Measurements from ENCODE around the gene TMEM51.

Gene TMEM51

GRCh38 chr1:15153184-15153841, at the start of gene TMEM51:
Gene TMEM51 (plus strand): TSS chr1:15153747. CDS start chr1:15215088, 61,341 bp downstream.
- peak; percentile 91 for DNase-seq

GRCh38 chr1:15103906-15104305, 49.6 kb upstream of the TMEM51 start:
- no peak for DNase-seq

- no peak for DNase-seq
These were observed 48.8 kb upstream of the TMEM51 start for GRCh38 chr1:15104768-15105167.

- peak; percentile 21 for DNase-seq
These were observed 46.9 kb upstream of the TMEM51 start for GRCh38 chr1:15106608-15107007.

GRCh38 chr1:15107058-15107687, 46.4 kb upstream of the TMEM51 start:
- DNase-seq: no peak

GRCh38 chr1:15107911-15108310, 45.6 kb upstream of the TMEM51 start:
- no peak for DNase-seq

- DNase-seq: no peak
These were observed 43.2 kb upstream of the TMEM51 start for GRCh38 chr1:15110128-15110866.

GRCh38 chr1:15110867-15111230, 42.7 kb upstream of the TMEM51 start:
- DNase-seq: no peak

GRCh38 chr1:15113146-15113545, 40.4 kb upstream of the TMEM51 start:
- no peak for DNase-seq

- no peak for DNase-seq
These were observed 38.7 kb upstream of the TMEM51 start for GRCh38 chr1:15114884-15115283.

GRCh38 chr1:15115542-15116330, 37.8 kb upstream of the TMEM51 start:
- no peak for DNase-seq

GRCh38 chr1:15116966-15117365, 36.6 kb upstream of the TMEM51 start:
- DNase-seq: no peak

GRCh38 chr1:15117671-15118325, 35.7 kb upstream of the TMEM51 start:
- DNase-seq: no peak

GRCh38 chr1:15118579-15118978, 35.0 kb upstream of the TMEM51 start:
- no peak for DNase-seq

GRCh38 chr1:15120251-15120945, 33.1 kb upstream of the TMEM51 start:
- DNase-seq: no peak

- no peak for DNase-seq
These were observed 31.2 kb upstream of the TMEM51 start for GRCh38 chr1:15122331-15122730.

- DNase-seq: no peak
These were observed 30.3 kb upstream of the TMEM51 start for GRCh38 chr1:15123270-15123669.

- DNase-seq: no peak
These were observed 29.6 kb upstream of the TMEM51 start for GRCh38 chr1:15123925-15124324.

- DNase-seq: no peak
These were observed 29.0 kb upstream of the TMEM51 start for GRCh38 chr1:15124362-15125100.

GRCh38 chr1:15125101-15125745, 28.3 kb upstream of the TMEM51 start:
- no peak for DNase-seq

GRCh38 chr1:15128077-15128476, 25.5 kb upstream of the TMEM51 start:
- no peak for DNase-seq

Data from NCI-H345 (cell line).